ENCODE measurements around the gene FAM124A.

- no peak for TF ChIP-seq EZH2phosphoT487 (IDR thresholded peaks at IDR 0.05; ENCODE audit: unreplicated experiment)
- TF ChIP-seq CTCF (conservative IDR thresholded peaks at IDR 0.05; ENCODE audit: low read depth in 2 of 2) = no peak
- no peak for TF ChIP-seq EZH2 (IDR thresholded peaks at IDR 0.05; ENCODE audit: low read depth, unreplicated experiment)
- peak; percentile 66 for TF ChIP-seq POLR2AphosphoS5 (IDR thresholded peaks at IDR 0.05; ENCODE audit: low read depth)
Measured at GRCh38 chr13:51303063-51303552, 80.9 kb downstream of the FAM124A start.
